Right lobe of liver (tissue), 6 donors: ENCODE data around the gene OR5D16. TPM values are rescaled to one million over a fixed set of nuclear protein-coding genes. Genes with fewer than 3 reads are reported as not detected.
"Not testable (repeated sequence)": the region's sequence is repeated elsewhere in the genome, so short reads cannot be mapped to it uniquely, and the experiment has no call there.

Experiments used
- ATAC-seq, 4 donors: fragments of 200-7000 bp; cut with Tn5 transposase; one replicate each; pipeline ENCODE4 v1.9.1; 2020; ENCODE audit warnings: mild to moderate bottlenecking in 4 of 4, moderate library complexity in 4 of 4
- DNase-seq, 3 donors: peaks; one replicate each; pipeline ENCODE4 v3.0.0-alpha.2; 2020
- H3K27ac ChIP-seq, 3 donors: fragments of 200-600 bp; one replicate each; pipeline ENCODE4 v1.8.0; 2022
- H3K27me3 ChIP-seq, 2 donors: fragments of 200-600 bp; one replicate each; pipeline ENCODE4 v1.8.0; 2022
- H3K36me3 ChIP-seq, 4 donors: fragments of 200-600 bp; sonication (generic) in 1 of 4; one replicate each; pipeline versions ENCODE4 v1.5.1 to v1.8.0; 2017 to 2022; ENCODE audit warnings: control low read depth in 1 of 4
- H3K4me1 ChIP-seq, 4 donors: fragments of 200-600 bp; sonication (generic) in 1 of 4; one replicate each; pipeline versions ENCODE4 v1.5.1 to v1.8.0; 2017 to 2022; ENCODE audit warnings: control low read depth in 1 of 4
- H3K4me3 ChIP-seq, 3 donors: fragments of 200-600 bp; one replicate each; pipeline ENCODE4 v1.8.0; 2022
- H3K9me3 ChIP-seq, 4 donors: fragments of 200-600 bp; sonication (generic) in 1 of 4; one replicate each; pipeline versions ENCODE4 v1.5.1 to v1.8.0; 2017 to 2022; ENCODE audit warnings: control low read depth in 1 of 4
- POLR2A ChIP-seq: fragments of 450-650 bp; IDR thresholded peaks from one replicate; pipeline ENCODE4 v1.6.1; 2017; ENCODE audit warnings: antibody characterized with exemption, mild to moderate bottlenecking
- WGBS: methylation state at CpG from one replicate; pipeline ENCODE4 v1.1.6; 2018; ENCODE audit warnings: low coverage, low lambda C conversion rate; ENCODE audit not compliant: insufficient coverage; ENCODE audit errors: missing lambda C conversion rate; 5-methylcytosine and 5-hydroxymethylcytosine counted together
- intact Hi-C, 2 donors: fragments of 100-400 bp; cut with DNase I; formaldehyde crosslinking; loops; one replicate each; pipeline versions ENCODE4 v1.11.2 to v1.14.1; 2022
- total RNA-seq, 6 experiments: library from RNA; depleted of rRNA in 2 of 6; stranded (reverse); fragments of >200 nt in 2 of 6; fragmentation: NEBNext Ultra II Directional in 3 of 6; extraction: Animal tissue kit (Norgen Biotek cat#: 25700) in 3 of 6; gene quantifications; one replicate each; pipeline versions ENCODE4 v1.1.0 to v1.2.4, GENCODE V29; 2016 to 2023
- TF ChIP-seq, protein P1 (sequence below), 4 donors: fragments of 200-600 bp in 3 of 4; fragments of 450-650 bp in 1 of 4; IDR thresholded peaks; one replicate each; pipeline versions ENCODE4 v1.5.1 to v1.8.0; 2016 to 2022; ENCODE audit warnings: antibody characterized with exemption in 4 of 4, mild to moderate bottlenecking in 2 of 4
- donor health status: DM: no; HTN: yes; CAD: no.
- donor health status: DM: no; HTN: no; CAD: no.
- donor health status: DM: no; HTN: no; CAD: no.
- donor health status: DM: no; HTN: yes; CAD: no.
- donor health status: DM: no; HTN: yes; CAD: no.

The OR5D16 gene
- total RNA-seq, 6 experiments from 2014 or later: not detected

DNA sequence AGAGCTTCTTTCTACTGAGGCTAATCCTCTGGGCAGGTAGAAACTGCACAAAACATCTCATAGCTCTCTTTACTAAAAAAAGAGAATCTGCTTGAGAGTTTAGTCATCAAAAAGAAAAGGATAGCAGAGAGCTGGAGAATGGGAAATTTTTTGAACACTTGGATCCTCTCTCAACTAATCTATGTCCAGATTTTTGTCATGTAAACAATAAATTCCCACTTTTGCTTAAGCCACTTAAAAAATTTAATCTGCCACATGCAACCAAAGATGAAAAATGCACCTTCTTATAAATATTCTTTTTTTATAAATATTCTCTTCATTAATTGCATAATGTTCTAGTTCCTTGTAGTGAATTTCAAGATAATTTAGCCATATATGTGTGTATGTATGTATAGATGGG, 10.5 kb downstream of the OR5D16 start:
- Histone ChIP-seq H3K9me3 (no peaks in the 10 kb centered on the region), H3K27me3 (no peaks in the 10 kb centered on the region), H3K4me3 (no peak overlapping the region), H3K4me1 (no peaks in the 10 kb centered on the region), H3K27ac (no peak overlapping the region), H3K36me3 (no peaks in the 10 kb centered on the region)
- no peak for DNase-seq
- intact Hi-C loops: no loop called here
- TF ChIP-seq POLR2A: no peak
- TF ChIP-seq, protein P1, sequence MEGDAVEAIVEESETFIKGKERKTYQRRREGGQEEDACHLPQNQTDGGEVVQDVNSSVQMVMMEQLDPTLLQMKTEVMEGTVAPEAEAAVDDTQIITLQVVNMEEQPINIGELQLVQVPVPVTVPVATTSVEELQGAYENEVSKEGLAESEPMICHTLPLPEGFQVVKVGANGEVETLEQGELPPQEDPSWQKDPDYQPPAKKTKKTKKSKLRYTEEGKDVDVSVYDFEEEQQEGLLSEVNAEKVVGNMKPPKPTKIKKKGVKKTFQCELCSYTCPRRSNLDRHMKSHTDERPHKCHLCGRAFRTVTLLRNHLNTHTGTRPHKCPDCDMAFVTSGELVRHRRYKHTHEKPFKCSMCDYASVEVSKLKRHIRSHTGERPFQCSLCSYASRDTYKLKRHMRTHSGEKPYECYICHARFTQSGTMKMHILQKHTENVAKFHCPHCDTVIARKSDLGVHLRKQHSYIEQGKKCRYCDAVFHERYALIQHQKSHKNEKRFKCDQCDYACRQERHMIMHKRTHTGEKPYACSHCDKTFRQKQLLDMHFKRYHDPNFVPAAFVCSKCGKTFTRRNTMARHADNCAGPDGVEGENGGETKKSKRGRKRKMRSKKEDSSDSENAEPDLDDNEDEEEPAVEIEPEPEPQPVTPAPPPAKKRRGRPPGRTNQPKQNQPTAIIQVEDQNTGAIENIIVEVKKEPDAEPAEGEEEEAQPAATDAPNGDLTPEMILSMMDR (IDR thresholded peaks at IDR 0.05): no peak
- no peak for ATAC-seq

DNA sequence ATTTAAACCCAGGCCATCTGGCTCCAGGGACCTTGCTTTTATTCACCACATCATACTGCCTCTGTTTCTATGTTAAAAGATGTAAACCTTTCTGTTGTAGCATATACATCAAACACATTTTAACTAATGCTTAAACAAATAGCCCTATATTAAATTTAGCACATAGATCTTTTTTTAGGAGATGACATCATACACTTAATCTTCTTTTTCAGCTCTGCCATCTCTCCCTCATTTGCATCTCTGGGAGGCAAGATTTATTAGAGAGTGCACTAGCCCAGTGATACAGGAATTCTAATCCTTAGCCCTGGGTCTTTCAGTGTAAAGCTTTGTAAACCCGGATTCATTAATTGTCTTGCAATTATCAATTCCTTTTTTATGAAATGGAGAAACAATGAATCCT, 13.6 kb downstream of the OR5D16 start:
- Histone ChIP-seq H3K27me3 (no peaks in the 10 kb centered on the region), H3K9me3 (no peaks in the 10 kb centered on the region), H3K4me3 (no peak overlapping the region), H3K36me3 (no peaks in the 10 kb centered on the region), H3K4me1 (no peaks in the 10 kb centered on the region), H3K27ac (no peak overlapping the region)
- DNase-seq (no peak), ATAC-seq (no peak)
- TF ChIP-seq, protein P1 (IDR thresholded peaks at IDR 0.05): no peak
- no peak for TF ChIP-seq POLR2A
- 33% methylated on average over 1 of the region's 1 CpG for WGBS
- intact Hi-C loops: no loop called here

DNA sequence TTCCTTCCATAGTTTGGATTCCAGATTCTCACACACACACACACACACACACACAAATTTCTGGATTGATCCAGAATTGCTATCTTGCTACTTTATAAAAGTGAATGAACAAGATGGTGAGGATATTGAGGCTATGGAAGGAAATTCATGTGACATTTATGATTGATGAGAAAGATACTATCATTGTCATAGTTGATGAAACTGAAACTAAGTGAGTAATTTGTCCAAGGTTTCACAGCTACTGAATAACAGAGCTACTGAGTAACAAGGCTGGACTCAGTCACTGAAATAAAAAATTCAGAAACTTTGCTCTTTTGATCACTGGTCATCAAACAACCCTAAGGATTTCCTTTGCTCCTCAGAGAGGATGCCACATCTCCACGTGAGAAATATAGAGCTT, 16.2 kb downstream of the OR5D16 start:
- Histone ChIP-seq H3K27ac (no peak overlapping the region), H3K4me1 (no peaks in the 10 kb centered on the region), H3K36me3 (no peaks in the 10 kb centered on the region), H3K4me3 (no peak overlapping the region), H3K9me3 (no peaks in the 10 kb centered on the region), H3K27me3 (no peaks in the 10 kb centered on the region)
- no peak for DNase-seq
- no peak for TF ChIP-seq POLR2A
- TF ChIP-seq, protein P1 (IDR thresholded peaks at IDR 0.05): no peak
- no peak for ATAC-seq
- 11% methylated on average over 1 of the region's 1 CpG for WGBS
- intact Hi-C loops: no loop called here

DNA sequence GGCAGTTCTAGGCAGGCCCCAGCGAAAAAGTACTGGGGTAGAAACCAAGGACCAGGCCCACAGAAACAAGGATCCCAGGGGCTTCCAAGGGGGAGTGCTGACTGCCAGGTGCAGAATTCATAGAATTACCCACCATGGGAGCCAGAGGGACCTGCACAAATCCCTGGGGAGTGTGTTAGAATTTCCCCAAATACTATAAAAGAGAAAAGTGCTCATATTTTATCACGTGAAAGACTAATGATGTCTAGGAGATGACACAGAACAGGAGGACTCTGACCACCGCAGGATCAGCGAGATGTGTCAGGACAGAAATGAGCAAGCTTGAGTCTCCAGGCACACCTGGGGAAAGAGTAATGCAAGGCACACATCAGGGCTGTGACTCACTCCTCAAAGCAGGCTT, 28.8 kb downstream of the OR5D16 start:
- DNase-seq, H3K4me3 ChIP-seq, H3K36me3 ChIP-seq, H3K27ac ChIP-seq, ATAC-seq, H3K4me1 ChIP-seq, intact Hi-C loops, H3K9me3 ChIP-seq, H3K27me3 ChIP-seq: not testable (repeated sequence)
- 49% methylated on average over 4 of the region's 4 CpGs for WGBS

DNA sequence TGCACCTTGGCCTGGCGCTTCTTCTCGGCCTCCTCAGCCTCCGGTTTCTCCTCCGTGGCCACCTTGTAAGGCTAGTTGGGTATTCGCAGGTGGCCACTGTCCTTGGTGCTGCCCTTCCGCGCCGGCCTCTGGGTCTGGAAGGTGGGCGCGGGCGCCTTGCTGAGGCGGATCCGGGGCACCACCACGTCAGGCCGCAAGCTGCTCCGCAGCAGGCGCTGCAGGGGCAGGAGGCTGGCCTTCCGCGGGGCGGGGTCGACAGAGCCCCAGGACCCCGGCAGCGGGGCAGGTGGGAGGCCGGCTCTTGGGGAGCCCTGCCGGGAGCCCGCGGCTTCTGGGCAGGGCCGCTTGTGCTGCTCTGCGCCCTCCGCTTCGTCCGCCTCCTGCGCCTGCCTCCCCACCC, 34.2 kb downstream of the OR5D16 start:
- 35% methylated on average over 11 of the region's 33 CpGs for WGBS
- intact Hi-C loops, H3K27me3 ChIP-seq, H3K36me3 ChIP-seq, H3K4me3 ChIP-seq, DNase-seq, H3K9me3 ChIP-seq, H3K27ac ChIP-seq, H3K4me1 ChIP-seq, ATAC-seq: not testable (repeated sequence)

DNA sequence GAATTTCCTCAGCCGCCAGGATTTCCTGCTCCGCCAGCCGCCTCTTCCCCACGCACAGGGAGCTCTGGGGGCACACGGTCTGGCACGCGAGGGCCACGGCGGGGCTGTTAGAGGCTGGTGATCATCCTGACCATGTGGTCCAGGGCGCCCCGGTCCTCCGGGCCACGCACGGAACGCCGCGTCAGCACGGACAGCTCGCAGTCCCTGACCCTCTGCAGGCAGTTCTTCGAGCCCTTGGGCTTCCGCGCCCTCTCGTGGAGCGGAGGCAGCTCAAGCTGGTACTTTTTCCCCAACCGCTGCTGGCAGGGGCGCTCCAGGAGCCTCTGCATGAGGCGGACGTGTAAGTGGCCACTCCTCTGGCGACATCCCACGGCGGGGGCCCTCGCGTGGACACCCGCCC, 34.6 kb downstream of the OR5D16 start:
- ATAC-seq, H3K9me3 ChIP-seq, H3K27me3 ChIP-seq, H3K4me3 ChIP-seq, intact Hi-C loops, DNase-seq, H3K4me1 ChIP-seq, H3K36me3 ChIP-seq, H3K27ac ChIP-seq: not testable (repeated sequence)
- 20% methylated on average over 3 of the region's 34 CpGs for WGBS

DNA sequence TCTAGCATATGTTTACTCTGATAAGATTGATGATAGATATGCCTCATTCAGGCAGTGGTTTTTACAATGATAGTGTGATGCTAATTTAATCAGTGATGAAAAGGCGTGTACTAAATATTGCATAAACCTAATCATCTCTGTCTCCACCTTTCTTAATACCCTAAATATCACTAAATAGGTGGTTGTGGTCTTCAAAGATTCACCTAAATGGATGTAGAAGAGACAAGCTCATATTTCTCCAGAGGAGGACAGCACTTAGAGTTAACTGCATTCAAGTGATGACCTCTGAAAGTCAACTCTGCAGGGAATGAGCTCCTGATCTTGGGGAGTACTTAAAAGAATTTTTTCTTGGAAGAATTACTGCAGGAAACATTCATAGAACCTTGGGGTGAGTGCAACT, 44.4 kb downstream of the OR5D16 start, which contains the start of gene TRIM51:
TSS of gene TRIM51 (plus strand) at position 301 of the 400 bp plus-strand sequence. CDS start 2,132 bp downstream, outside the sequence.
- intact Hi-C loops, H3K27ac ChIP-seq, H3K27me3 ChIP-seq, H3K36me3 ChIP-seq, H3K4me1 ChIP-seq, ATAC-seq, H3K9me3 ChIP-seq, DNase-seq, H3K4me3 ChIP-seq: not testable (repeated sequence)
- WGBS: 36% methylated on average over 1 of the region's 1 CpG

DNA sequence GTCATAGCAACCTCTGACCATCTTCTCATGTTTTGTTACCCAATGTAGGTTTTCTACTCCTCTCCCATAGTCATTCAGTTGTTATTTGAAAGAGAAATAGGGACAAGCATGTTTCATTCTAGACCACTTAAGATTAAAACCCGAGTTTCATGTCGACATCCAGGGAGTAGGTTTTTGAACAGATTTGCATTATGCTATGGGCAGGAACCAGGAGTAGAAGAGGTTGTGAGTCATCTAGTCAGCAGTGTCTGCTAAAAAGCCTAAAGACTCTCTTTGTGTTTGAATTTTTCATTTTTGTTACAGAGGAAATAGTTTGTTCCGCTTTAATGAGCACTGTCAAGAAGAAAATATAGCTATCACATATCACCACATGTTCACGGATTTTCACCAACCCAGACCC, 46.4 kb downstream of the OR5D16 start:
- H3K27me3 ChIP-seq, H3K27ac ChIP-seq, H3K4me1 ChIP-seq, H3K36me3 ChIP-seq, H3K4me3 ChIP-seq, intact Hi-C loops, ATAC-seq, DNase-seq, H3K9me3 ChIP-seq: not testable (repeated sequence)
- WGBS: 59% methylated on average over 4 of the region's 4 CpGs

DNA sequence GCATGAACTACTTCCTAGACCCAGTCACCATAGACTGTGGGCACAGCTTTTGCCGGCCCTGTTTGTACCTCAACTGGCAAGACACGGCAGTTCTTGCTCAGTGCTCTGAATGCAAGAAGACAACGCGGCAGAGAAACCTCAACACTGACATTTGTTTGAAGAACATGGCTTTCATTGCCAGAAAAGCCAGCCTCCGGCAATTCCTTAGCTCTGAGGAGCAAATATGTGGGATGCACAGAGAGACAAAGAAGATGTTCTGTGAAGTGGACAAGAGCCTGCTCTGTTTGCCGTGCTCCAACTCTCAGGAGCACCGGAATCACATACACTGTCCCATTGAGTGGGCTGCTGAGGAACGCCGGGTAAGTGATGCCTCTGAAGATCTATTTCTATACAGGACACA, 46.9 kb downstream of the OR5D16 start:
- ATAC-seq, DNase-seq, H3K9me3 ChIP-seq, H3K4me3 ChIP-seq, H3K27ac ChIP-seq, H3K4me1 ChIP-seq, H3K27me3 ChIP-seq, intact Hi-C loops, H3K36me3 ChIP-seq: not testable (repeated sequence)
- WGBS: 79% methylated on average over 8 of the region's 9 CpGs
